SK-N-SH treated with all-trans-retinoic acid at 6 μM for 48 hours (cell line): Measurements from ENCODE around the gene FAM227B.
"Not testable (repeated sequence)": the region's sequence is repeated elsewhere in the genome, so short reads cannot be mapped to it uniquely, and the experiment has no call there.

Experiments
- ATAC-seq: fragments of 200-7000 bp; cut with Tn5 transposase; 3 replicates; pipeline ENCODE4 v1.9.1; 2020; ENCODE audit warnings: mild to moderate bottlenecking, moderate library complexity
- ARNTL ChIP-seq: fragments of 450-650 bp; formaldehyde crosslinking; IDR thresholded peaks from 2 replicates; pipeline ENCODE4 v1.5.0; 2020; ENCODE audit warnings: low read depth, mild to moderate bottlenecking, moderate library complexity, borderline replicate concordance
- BACH2 ChIP-seq: fragments of 250-450 bp; sonication (Bioruptor Pico); IDR thresholded peaks from 2 replicates; pipeline ENCODE4 v1.9.0; 2021; ENCODE audit warnings: mild to moderate bottlenecking, borderline replicate concordance
- CREB5 ChIP-seq: fragments of 250-450 bp; sonication (Bioruptor Pico); IDR thresholded peaks from 2 replicates; pipeline ENCODE4 v1.5.1; 2020; ENCODE audit warnings: low read depth, mild to moderate bottlenecking, moderate library complexity
- CSDC2 ChIP-seq: fragments of 250-450 bp; sonication (Bioruptor Pico); IDR thresholded peaks from 2 replicates; pipeline ENCODE4 v1.5.0; 2020; ENCODE audit warnings: mild to moderate bottlenecking, moderate library complexity
- ESRRG ChIP-seq: fragments of 250-450 bp; sonication (Bioruptor Pico); IDR thresholded peaks from 2 replicates; pipeline ENCODE4 v1.6.1; 2021; ENCODE audit warnings: mild to moderate bottlenecking
- GLIS3 ChIP-seq: fragments of 250-450 bp; sonication (Bioruptor Pico); IDR thresholded peaks from 2 replicates; pipeline ENCODE4 v1.5.0; 2020; ENCODE audit warnings: mild to moderate bottlenecking, moderate library complexity
- ISL1 ChIP-seq: fragments of 250-450 bp; sonication (Bioruptor Pico); IDR thresholded peaks from 2 replicates; pipeline ENCODE4 v2.1.2; 2022; ENCODE audit warnings: mild to moderate bottlenecking, moderate library complexity
- OSR1 ChIP-seq: fragments of 250-450 bp; sonication (Bioruptor Pico); IDR thresholded peaks from 2 replicates; pipeline ENCODE4 v1.8.0; 2022; ENCODE audit warnings: moderate library complexity, mild to moderate bottlenecking, inconsistent platforms
- POU6F1 ChIP-seq: fragments of 250-450 bp; sonication (Bioruptor Pico); IDR thresholded peaks from 2 replicates; pipeline ENCODE4 v1.8.0; 2021; ENCODE audit warnings: low read depth, mild to moderate bottlenecking, moderate library complexity, borderline replicate concordance
- PPARA ChIP-seq: fragments of 250-450 bp; sonication (Bioruptor Pico); IDR thresholded peaks from 2 replicates; pipeline ENCODE4 v1.5.0; 2020; ENCODE audit warnings: mild to moderate bottlenecking, borderline replicate concordance
- RARB ChIP-seq: fragments of 250-450 bp; sonication (Bioruptor Pico); IDR thresholded peaks from 2 replicates; pipeline ENCODE4 v1.8.0; 2021; ENCODE audit warnings: mild to moderate bottlenecking, moderate library complexity
- SNAI2 ChIP-seq: fragments of 250-450 bp; sonication (Bioruptor Pico); IDR thresholded peaks from 2 replicates; pipeline ENCODE4 v1.5.0; 2020; ENCODE audit warnings: mild to moderate bottlenecking, moderate library complexity
- TCF4 ChIP-seq: fragments of 250-450 bp; sonication (Bioruptor Pico); IDR thresholded peaks from 2 replicates; pipeline ENCODE4 v1.8.0; 2021; ENCODE audit warnings: mild to moderate bottlenecking, moderate library complexity, borderline replicate concordance
- TOX ChIP-seq: fragments of 250-450 bp; sonication (Bioruptor Pico); IDR thresholded peaks from 2 replicates; pipeline ENCODE4 v1.8.0; 2021; ENCODE audit warnings: mild to moderate bottlenecking, moderate library complexity, borderline replicate concordance
- TSHZ2 ChIP-seq: fragments of 250-450 bp; sonication (Bioruptor Pico); IDR thresholded peaks from 2 replicates; pipeline ENCODE4 v1.5.0; 2020; ENCODE audit warnings: mild to moderate bottlenecking, moderate library complexity
- ZC3H10 ChIP-seq: fragments of 250-450 bp; sonication (Bioruptor Pico); IDR thresholded peaks from 2 replicates; pipeline ENCODE4 v1.5.1; 2021; ENCODE audit warnings: mild to moderate bottlenecking, moderate library complexity
- ZFP3 ChIP-seq: fragments of 250-450 bp; sonication (Bioruptor Pico); IDR thresholded peaks from 2 replicates; pipeline ENCODE4 v1.5.0; 2020; ENCODE audit warnings: mild to moderate bottlenecking, moderate library complexity
- ZFP30 ChIP-seq: fragments of 450-650 bp; formaldehyde crosslinking; IDR thresholded peaks from 2 replicates; pipeline ENCODE4 v1.5.0; 2022; ENCODE audit warnings: mild to moderate bottlenecking, moderate library complexity
- ZNF565 ChIP-seq: fragments of 450-650 bp; formaldehyde crosslinking; conservative IDR thresholded peaks from 2 replicates; pipeline ENCODE4 v1.5.0; 2020; ENCODE audit warnings: low read depth, mild to moderate bottlenecking, moderate library complexity
- ZNF70 ChIP-seq: fragments of 450-650 bp; formaldehyde crosslinking; IDR thresholded peaks from 2 replicates; pipeline ENCODE4 v1.5.0; 2020; ENCODE audit warnings: mild to moderate bottlenecking, moderate library complexity
- ZNF8 ChIP-seq: fragments of 450-650 bp; formaldehyde crosslinking; IDR thresholded peaks from 2 replicates; pipeline ENCODE4 v1.5.0; 2020; ENCODE audit warnings: mild to moderate bottlenecking, moderate library complexity

The FAM227B gene

GRCh38 chr15:49361370-49361769 is 259.2 kb downstream of the FAM227B start:
- TF ChIP-seq ZNF70 (CRISPR knock-in tag): peak; percentile 94
- TF ChIP-seq ZFP3: no peak
- TF ChIP-seq ARNTL (CRISPR knock-in tag): no peak
- TF ChIP-seq ZNF8: peak; percentile 52; the same call in 1 of the 2 replicates
- ATAC-seq: no peak

GRCh38 chr15:49354439-49354838 is 266.2 kb downstream of the FAM227B start:
- not testable (repeated sequence) for ATAC-seq

- no peak for TF ChIP-seq TCF4
- TF ChIP-seq RARB (CRISPR knock-in tag): no peak
- TF ChIP-seq ZNF8: no peak
- TF ChIP-seq ESRRG (CRISPR knock-in tag): no peak
- TF ChIP-seq BACH2 (CRISPR knock-in tag): no peak
- no peak for TF ChIP-seq ZFP3
- no peak for TF ChIP-seq ZNF70 (CRISPR knock-in tag)
- no peak for TF ChIP-seq ZFP30 (CRISPR knock-in tag)
- ATAC-seq: no peak
These were observed 277.1 kb downstream of the FAM227B start for GRCh38 chr15:49343546-49343945.

- TF ChIP-seq ESRRG (CRISPR knock-in tag): no peak
- no peak for TF ChIP-seq PPARA (CRISPR knock-in tag)
- no peak for ATAC-seq
These were observed 281.0 kb downstream of the FAM227B start for GRCh38 chr15:49339656-49340055.

GRCh38 chr15:49331951-49332350 is 288.7 kb downstream of the FAM227B start:
- no peak for TF ChIP-seq ZNF8
- TF ChIP-seq RARB (CRISPR knock-in tag): no peak
- TF ChIP-seq ZC3H10 (CRISPR knock-in tag): no peak
- no peak for TF ChIP-seq CREB5 (CRISPR knock-in tag)
- no peak for TF ChIP-seq PPARA (CRISPR knock-in tag)
- no peak for TF ChIP-seq ISL1
- no peak for TF ChIP-seq ZNF565 (CRISPR knock-in tag)
- no peak for ATAC-seq

GRCh38 chr15:49331442-49331841 is 289.2 kb downstream of the FAM227B start:
- no peak for ATAC-seq
- TF ChIP-seq ISL1: no peak
- TF ChIP-seq ARNTL (CRISPR knock-in tag): no peak
- TF ChIP-seq CSDC2: no peak
- TF ChIP-seq CREB5 (CRISPR knock-in tag): no peak
- no peak for TF ChIP-seq OSR1
- TF ChIP-seq ZNF8: no peak

- no peak for TF ChIP-seq SNAI2 (CRISPR knock-in tag)
- TF ChIP-seq ZFP3: no peak
- ATAC-seq: no peak
These were observed 290.5 kb downstream of the FAM227B start for GRCh38 chr15:49330166-49330565.

- TF ChIP-seq TOX (no peak), TCF4 (no peak), ESRRG (CRISPR knock-in tag) (no peak), OSR1 (no peak), ZC3H10 (CRISPR knock-in tag) (no peak), GLIS3 (CRISPR knock-in tag) (no peak), TSHZ2 (CRISPR knock-in tag) (no peak), POU6F1 (CRISPR knock-in tag) (no peak), ISL1 (no peak), SNAI2 (CRISPR knock-in tag) (no peak), CREB5 (CRISPR knock-in tag) (no peak), ZNF8 (no peak)
- TF ChIP-seq, all 23 proteins: peak for 0
- no peak for ATAC-seq
These were observed 291.7 kb downstream of the FAM227B start for GRCh38 chr15:49328941-49329340.
